Measurements from ENCODE around the gene CFAP92. TPM values are rescaled to one million over a fixed set of nuclear protein-coding genes. Genes with fewer than 3 reads are reported as not detected.

The CFAP92 gene
- total RNA-seq, 1 donor from 2014 or later = 8.7 TPM

DNA sequence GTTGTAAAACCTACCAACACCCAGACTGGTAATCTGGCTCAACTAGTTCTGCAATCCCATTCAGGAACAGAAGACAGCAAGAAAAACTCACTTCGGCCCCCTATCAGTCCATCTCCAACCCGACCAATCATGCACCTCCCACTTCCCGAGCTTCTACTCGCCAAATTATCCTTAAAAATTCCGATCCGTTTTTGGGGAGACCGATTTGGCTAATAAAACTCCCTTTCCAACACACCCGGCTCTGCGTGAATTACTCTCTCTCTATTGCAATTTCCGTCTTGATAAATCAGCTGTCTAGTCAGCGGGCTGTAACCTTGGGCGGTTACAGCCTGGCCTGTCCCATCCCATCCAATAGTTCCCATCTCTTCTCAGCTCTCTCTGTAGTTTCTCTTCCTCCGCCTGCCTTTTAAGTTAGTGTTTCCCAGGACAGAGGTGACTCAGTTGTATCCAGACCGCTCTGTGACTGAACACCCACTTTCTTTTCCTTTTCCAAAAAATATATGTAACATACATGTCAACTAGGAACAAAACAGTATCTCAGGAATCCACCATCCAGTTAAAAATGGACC is 115.2 kb downstream of the CFAP92 start:
- peak overlapping the region; percentile 95 for H3K4me3 Mint-ChIP-seq

DNA sequence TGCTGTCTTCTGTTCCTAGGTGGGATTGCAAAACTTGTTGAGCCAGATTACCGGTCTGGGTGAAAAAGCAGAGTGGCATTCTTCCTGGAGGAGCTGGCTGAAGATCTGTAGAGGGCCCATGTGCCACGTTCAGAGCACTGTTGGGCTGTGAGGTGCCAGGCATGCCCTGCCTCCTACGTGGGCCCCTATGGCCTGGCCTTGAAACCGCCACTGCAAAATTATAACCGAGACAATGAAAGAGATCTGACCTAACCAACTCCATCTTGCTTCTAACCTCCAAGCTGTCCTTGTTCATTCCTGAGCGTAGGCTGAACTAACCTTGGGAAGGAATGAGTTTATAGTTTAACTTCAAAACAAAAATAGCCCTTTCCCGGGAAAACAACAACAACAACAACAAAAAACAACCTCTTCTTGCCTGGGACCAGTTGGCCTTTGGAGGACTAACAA is 115.8 kb downstream of the CFAP92 start:
- H3K27me3 Mint-ChIP-seq (ENCODE audit: low read depth) = peaks cover 8% of the 10 kb centered on the region
- no peak for DNase-seq (ENCODE audit: low read depth, low spot score)

More for the DNA sequence above, 115.2 kb downstream of the CFAP92 start:
- TF ChIP-seq, protein P1, sequence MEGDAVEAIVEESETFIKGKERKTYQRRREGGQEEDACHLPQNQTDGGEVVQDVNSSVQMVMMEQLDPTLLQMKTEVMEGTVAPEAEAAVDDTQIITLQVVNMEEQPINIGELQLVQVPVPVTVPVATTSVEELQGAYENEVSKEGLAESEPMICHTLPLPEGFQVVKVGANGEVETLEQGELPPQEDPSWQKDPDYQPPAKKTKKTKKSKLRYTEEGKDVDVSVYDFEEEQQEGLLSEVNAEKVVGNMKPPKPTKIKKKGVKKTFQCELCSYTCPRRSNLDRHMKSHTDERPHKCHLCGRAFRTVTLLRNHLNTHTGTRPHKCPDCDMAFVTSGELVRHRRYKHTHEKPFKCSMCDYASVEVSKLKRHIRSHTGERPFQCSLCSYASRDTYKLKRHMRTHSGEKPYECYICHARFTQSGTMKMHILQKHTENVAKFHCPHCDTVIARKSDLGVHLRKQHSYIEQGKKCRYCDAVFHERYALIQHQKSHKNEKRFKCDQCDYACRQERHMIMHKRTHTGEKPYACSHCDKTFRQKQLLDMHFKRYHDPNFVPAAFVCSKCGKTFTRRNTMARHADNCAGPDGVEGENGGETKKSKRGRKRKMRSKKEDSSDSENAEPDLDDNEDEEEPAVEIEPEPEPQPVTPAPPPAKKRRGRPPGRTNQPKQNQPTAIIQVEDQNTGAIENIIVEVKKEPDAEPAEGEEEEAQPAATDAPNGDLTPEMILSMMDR (conservative IDR thresholded peaks at IDR 0.05) = no peak
- H3K27ac Mint-ChIP-seq (ENCODE audit: unreplicated experiment) = peak overlapping the region; percentile 98
- DNase-seq (ENCODE audit: low read depth, low spot score) = no peak
- H3K4me1 Mint-ChIP-seq = peaks cover 52% of the 10 kb centered on the region
- H3K36me3 Mint-ChIP-seq (ENCODE audit: low read depth) = peaks cover 3% of the 10 kb centered on the region
- H3K27me3 Mint-ChIP-seq (ENCODE audit: low read depth) = peaks cover 6% of the 10 kb centered on the region
- H3K9me3 Mint-ChIP-seq = no peaks in the 10 kb centered on the region

DNA sequence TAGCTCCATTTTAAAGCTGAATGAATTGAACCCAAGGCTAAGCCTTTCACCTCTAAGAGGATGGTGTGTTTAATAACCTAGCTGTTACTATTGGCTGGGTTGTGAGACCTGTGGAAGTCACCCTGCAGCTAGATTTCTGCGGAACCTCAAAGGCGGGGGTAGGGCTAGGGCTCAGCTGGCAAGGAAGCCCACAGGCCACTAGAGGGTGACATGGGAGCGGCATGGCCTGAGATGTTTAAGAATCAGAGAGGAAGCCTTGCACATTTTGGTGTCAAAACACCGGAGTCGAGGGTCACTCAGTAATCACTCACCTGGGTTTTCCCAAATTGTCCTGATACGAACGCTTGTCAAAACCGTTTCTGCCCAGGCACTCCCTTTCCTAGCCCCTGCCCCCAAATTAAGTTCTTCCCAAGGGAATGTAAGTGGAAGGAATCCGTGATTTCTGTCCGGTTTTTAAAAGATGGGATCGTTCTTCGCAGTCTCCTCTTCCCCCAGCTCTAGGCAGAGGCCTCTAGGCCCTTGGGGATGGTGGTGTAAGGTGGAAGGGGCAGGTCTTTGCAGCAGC is 118.2 kb downstream of the CFAP92 start:
- Mint-ChIP-seq H3K4me3 (peak overlapping the region; percentile 57), H3K4me1 (peaks cover 30% of the 10 kb centered on the region), H3K9me3 (no peaks in the 10 kb centered on the region), H3K27me3 (ENCODE audit: low read depth) (peaks cover 8% of the 10 kb centered on the region), H3K36me3 (ENCODE audit: low read depth) (no peaks in the 10 kb centered on the region), H3K27ac (ENCODE audit: unreplicated experiment) (no peak overlapping the region)
- DNase-seq (ENCODE audit: low read depth, low spot score) = peak; percentile 50
- TF ChIP-seq, protein P1 (conservative IDR thresholded peaks at IDR 0.05) = peak; percentile 65

More for the DNA sequence above, 115.8 kb downstream of the CFAP92 start:
- Mint-ChIP-seq H3K27ac (ENCODE audit: unreplicated experiment) (peak overlapping the region; percentile 44), H3K4me3 (peak overlapping the region; percentile 95), H3K4me1 (peaks cover 51% of the 10 kb centered on the region), H3K9me3 (no peaks in the 10 kb centered on the region), H3K36me3 (ENCODE audit: low read depth) (peaks cover 3% of the 10 kb centered on the region)
- TF ChIP-seq, protein P1 (conservative IDR thresholded peaks at IDR 0.05) = no peak

DNA sequence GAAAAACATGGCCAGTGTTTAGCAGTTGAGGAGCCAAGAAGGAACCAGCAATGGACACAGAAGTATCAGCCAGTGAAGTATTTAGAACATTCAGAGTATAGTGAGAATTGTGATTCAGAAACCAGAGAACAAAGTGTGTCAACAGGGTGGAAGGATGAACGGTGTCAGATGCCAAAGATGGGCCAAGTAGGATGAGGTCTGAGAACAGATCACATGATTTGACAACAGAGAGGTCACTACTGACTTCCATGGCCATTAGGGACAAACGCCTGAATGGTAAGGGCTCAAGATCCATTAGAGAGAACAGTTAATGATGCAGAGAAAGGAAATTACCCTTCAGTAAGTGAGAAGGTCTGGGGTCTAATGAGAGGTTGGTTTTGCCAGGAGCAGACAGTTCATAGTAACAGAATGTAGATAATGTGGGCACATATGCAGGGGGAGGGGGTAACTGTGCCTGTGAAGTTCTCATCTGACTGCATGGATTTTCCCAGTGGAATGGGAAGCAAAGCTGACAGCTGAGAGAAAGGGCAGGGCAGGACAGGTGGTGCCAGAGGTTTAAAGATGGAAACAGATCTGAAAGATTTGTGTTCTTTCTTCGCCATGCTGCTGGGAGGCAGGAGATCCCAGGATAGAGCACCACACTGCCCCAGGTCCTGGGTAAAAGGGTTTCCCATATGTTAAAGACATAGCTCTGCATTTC is 119.2 kb downstream of the CFAP92 start:
- TF ChIP-seq, protein P1 (conservative IDR thresholded peaks at IDR 0.05) = no peak
- H3K9me3 Mint-ChIP-seq = no peaks in the 10 kb centered on the region
- no peak for DNase-seq (ENCODE audit: low read depth, low spot score)
- no peak overlapping the region for H3K27ac Mint-ChIP-seq (ENCODE audit: unreplicated experiment)
- no peaks in the 10 kb centered on the region for H3K36me3 Mint-ChIP-seq (ENCODE audit: low read depth)
- H3K4me1 Mint-ChIP-seq = peaks cover 21% of the 10 kb centered on the region
- peaks cover 8% of the 10 kb centered on the region for H3K27me3 Mint-ChIP-seq (ENCODE audit: low read depth)
- no peak overlapping the region for H3K4me3 Mint-ChIP-seq

DNA sequence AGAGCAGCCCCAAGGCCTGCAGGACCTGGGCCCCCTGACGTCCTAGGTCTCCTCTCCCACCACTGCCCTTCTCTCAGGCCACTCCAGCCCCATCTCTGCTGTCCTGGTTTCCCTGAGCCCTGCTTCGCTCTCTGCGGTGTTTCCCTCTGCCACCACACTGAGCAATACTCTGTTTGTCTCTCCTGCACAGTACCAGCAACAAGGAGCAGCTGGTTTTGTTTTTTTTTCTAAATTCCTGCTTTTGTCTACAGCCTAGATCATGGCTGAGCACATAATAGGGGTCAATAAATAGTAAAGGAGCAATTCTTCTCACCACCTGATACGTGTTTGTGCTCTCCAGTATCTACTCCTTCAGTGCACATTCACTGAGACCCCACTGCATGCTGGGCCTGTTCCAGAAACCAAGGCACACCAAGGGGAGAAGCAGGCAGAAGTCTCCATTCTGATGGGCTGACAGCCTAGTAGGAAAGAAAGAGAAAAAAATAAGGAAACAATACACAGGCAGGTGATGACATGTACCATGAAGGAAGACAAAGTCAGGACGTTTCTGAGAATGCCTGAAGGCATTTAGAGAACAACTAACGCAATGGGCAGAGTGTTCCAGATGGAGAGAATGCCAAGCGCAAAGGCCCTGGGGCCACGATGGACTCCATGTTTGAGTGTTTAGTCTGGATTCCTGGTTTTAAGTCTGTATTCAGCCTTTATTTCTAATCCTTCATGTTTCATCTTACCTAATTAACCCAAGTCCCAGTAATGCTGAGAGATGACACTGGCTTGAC is 120.4 kb downstream of the CFAP92 start:
- no peak for DNase-seq (ENCODE audit: low read depth, low spot score)
- TF ChIP-seq, protein P1 (conservative IDR thresholded peaks at IDR 0.05) = no peak
- peaks cover 8% of the 10 kb centered on the region for H3K27me3 Mint-ChIP-seq (ENCODE audit: low read depth)
- peak overlapping the region; percentile 57 for H3K27ac Mint-ChIP-seq (ENCODE audit: unreplicated experiment)
- no peak overlapping the region for H3K4me3 Mint-ChIP-seq
- H3K4me1 Mint-ChIP-seq = peaks cover 14% of the 10 kb centered on the region
- H3K9me3 Mint-ChIP-seq = no peaks in the 10 kb centered on the region
- no peaks in the 10 kb centered on the region for H3K36me3 Mint-ChIP-seq (ENCODE audit: low read depth)
